Measurements from ENCODE around the gene PGAM5.

DNA sequence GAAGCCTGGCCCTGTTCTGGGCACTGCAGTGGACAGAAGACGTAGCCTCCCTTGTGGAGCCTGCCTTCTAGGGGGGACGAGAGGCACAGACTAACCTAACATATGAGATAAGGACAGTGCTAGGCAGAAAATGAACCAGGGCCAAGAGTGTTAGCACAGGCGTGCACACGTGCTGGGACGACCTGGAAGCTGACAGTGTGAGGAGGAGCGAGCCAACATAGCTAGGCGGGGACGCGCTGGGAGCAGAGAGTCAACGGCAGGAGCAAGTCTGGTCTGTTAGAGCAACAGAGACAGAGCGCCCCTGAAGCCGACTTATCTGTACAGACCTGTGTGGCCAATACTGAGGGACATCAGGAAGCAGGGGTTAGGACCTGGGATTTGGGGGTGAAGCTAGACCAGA lies 15.2 kb upstream of the PGAM5 start:
- TF ChIP-seq, protein P1, sequence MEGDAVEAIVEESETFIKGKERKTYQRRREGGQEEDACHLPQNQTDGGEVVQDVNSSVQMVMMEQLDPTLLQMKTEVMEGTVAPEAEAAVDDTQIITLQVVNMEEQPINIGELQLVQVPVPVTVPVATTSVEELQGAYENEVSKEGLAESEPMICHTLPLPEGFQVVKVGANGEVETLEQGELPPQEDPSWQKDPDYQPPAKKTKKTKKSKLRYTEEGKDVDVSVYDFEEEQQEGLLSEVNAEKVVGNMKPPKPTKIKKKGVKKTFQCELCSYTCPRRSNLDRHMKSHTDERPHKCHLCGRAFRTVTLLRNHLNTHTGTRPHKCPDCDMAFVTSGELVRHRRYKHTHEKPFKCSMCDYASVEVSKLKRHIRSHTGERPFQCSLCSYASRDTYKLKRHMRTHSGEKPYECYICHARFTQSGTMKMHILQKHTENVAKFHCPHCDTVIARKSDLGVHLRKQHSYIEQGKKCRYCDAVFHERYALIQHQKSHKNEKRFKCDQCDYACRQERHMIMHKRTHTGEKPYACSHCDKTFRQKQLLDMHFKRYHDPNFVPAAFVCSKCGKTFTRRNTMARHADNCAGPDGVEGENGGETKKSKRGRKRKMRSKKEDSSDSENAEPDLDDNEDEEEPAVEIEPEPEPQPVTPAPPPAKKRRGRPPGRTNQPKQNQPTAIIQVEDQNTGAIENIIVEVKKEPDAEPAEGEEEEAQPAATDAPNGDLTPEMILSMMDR (conservative IDR thresholded peaks at IDR 0.05; ENCODE audit: low read depth, low read length), result no peak
- no peak for TF ChIP-seq EZH2 (IDR thresholded peaks at IDR 0.05; ENCODE audit: borderline replicate concordance, low read depth, low read length, poor library complexity, severe bottlenecking)

All from A673 (cell line).